Sciatic nerve (tissue), 2 donors: ENCODE measurements around the gene BNIP3. TPM values are rescaled to one million over a fixed set of nuclear protein-coding genes. Genes with fewer than 3 reads are reported as not detected.
"Not testable (repeated sequence)": the region's sequence is repeated elsewhere in the genome, so short reads cannot be mapped to it uniquely, and the experiment has no call there.

Experiments
- ATAC-seq: fragments of 200-7000 bp; cut with Tn5 transposase; one replicate; pipeline ENCODE4 v1.9.1; 2020; ENCODE audit warnings: mild to moderate bottlenecking, moderate library complexity
- DNase-seq: peaks from one replicate; pipeline ENCODE4 v3.0.0-alpha.2; 2020; ENCODE audit warnings: low spot score
- intact Hi-C: fragments of 100-400 bp; cut with DNase I; formaldehyde crosslinking; loops from one replicate; pipeline ENCODE4 v1.14.2; 2022
- total RNA-seq: library from RNA; stranded (reverse); fragmentation: NEBNext Ultra II Directional; extraction: Animal tissue kit (Norgen Biotek cat#: 25700); gene quantifications from one replicate; pipeline ENCODE4 v1.2.1, GENCODE V29; 2021
- donor health status: DM: no; HTN: no; CAD: no.
- donor health status: DM: no; HTN: no; CAD: no.

The BNIP3 gene
- total RNA-seq, 1 donor from 2014 or later, result 37.9 TPM

DNA sequence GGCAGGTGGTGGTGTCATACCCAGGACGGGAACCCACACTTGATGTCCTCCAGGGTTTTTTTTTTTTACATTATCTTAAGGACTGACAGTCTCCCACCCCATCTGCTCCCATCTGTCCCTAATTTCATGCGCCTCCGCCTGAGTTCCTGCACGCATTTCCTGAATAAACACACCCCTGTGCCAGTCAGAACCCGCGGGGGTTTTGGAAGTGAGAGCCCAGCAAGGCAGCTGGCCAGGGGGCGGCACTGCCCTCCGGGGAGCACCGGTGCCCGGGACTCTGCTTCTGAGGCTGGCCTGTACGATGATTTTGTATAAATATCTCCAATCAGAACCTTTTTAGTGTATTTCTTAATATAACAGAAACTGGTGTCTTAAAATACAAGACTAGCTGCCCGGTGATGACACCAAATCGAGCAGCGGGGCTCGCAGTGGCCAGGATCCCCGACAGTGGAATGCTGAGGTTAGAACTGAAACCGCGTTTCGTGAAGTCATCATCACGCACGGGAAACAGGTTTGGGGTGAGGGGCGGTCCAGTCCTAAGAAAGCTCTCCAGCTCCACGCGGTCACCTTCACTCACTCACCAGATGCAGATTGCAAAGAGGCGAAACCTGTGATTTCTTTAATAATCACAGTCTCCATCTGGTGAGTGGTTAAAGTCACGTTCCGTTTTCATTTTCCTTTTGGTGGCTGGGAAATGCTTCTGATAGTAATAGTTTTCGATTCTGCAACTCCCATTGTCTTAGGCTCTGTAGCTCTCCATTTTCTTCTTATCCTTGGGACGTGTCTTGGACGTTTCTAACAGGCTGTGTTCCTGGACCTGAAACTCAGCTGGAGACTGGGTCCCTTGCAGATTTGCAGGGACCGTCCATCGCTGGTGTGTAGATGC, 19.7 kb downstream of the BNIP3 start:
- intact Hi-C loops, result no loop called here
- ATAC-seq (peak; percentile 12), DNase-seq (peak; percentile 53)

- DNase-seq (peak; percentile 53), ATAC-seq (peak; percentile 54)
- intact Hi-C loops, result no loop called here
Observed at GRCh38 chr10:131961047-131961776, 20.5 kb downstream of the BNIP3 start.

- DNase-seq (peak; percentile 46), ATAC-seq (peak; percentile 16)
- intact Hi-C loops, result no loop called here
Observed at GRCh38 chr10:131960631-131961046, 21.1 kb downstream of the BNIP3 start.

DNA sequence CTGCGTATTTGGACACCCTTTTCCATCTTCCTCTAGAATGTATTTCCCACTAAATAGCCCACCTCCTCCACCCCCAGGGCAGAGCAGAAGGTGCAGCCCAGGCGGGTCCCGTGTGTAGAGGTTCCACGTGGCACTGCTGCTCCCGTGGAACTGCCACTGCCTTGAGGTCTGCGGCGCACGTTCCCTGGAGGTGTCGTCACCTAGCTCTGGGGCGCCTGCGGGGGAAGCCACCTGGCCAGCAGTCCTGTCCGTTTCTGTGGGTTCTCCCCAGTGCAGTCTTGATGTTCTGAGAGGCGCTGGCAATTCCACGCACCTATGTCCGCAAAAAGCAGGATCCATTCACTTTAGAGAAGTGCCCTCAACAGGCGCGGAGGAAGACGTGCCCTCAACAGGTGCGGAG, 21.9 kb downstream of the BNIP3 start:
- intact Hi-C loops, result no loop called here
- DNase-seq (no peak), ATAC-seq (no peak)

DNA sequence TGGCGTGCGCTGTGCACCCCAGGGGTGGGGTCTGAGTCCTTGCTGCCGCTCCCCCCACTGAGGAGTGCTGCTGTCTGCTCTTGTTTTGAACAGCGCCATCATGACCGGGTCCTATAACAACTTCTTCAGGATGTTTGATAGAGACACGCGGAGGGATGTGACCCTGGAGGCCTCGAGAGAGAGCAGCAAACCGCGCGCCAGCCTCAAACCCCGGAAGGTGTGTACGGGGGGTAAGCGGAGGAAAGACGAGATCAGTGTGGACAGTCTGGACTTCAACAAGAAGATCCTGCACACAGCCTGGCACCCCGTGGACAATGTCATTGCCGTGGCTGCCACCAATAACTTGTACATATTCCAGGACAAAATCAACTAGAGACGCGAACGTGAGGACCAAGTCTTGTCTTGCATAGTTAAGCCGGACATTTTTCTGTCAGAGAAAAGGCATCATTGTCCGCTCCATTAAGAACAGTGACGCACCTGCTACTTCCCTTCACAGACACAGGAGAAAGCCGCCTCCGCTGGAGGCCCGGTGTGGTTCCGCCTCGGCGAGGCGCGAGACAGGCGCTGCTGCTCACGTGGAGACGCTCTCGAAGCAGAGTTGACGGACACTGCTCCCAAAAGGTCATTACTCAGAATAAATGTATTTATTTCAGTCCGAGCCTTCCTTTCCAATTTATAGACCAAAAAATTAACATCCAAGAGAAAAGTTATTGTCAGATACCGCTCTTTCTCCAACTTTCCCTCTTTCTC, 26.0 kb downstream of the BNIP3 start:
- no peak for ATAC-seq
- intact Hi-C loops, result no loop called here
- no peak for DNase-seq

DNA sequence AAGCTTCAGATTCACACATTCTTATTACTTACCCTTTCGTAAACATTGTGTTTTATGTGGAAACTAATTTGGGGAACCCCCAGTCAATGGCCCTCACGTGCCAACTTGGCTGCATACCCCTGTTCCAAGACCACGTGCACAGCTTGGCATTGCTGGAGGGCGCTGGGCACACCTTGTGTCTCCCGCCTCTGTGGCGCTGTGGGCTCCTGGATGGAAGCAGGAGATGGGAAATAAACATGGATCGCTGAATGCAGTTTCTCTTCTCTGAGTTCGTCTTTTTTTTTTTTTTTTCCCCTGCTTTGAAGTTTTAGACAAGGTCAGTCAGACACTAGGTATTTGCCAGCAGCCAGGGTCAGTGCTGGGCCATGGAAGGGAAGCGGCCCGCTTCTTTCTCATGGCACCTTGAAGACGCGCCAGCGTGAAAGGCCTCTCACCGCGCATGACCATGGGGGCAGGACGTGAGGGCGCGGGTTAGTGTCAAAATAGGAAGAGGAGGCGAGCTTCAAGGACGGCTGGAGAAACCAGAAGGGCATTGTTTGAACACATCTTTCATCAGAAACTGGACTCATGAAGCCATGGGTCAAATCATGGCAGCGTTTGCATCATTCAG, 27.3 kb downstream of the BNIP3 start:
- intact Hi-C loops, result no loop called here
- DNase-seq (no peak), ATAC-seq (no peak)

GRCh38 chr10:131949908-131950307, 31.8 kb downstream of the BNIP3 start:
- ATAC-seq, intact Hi-C loops, DNase-seq: not testable (repeated sequence)

- intact Hi-C loops, result no loop called here
- ATAC-seq, result no peak
Observed at GRCh38 chr10:131949041-131949862, 32.5 kb downstream of the BNIP3 start.

DNA sequence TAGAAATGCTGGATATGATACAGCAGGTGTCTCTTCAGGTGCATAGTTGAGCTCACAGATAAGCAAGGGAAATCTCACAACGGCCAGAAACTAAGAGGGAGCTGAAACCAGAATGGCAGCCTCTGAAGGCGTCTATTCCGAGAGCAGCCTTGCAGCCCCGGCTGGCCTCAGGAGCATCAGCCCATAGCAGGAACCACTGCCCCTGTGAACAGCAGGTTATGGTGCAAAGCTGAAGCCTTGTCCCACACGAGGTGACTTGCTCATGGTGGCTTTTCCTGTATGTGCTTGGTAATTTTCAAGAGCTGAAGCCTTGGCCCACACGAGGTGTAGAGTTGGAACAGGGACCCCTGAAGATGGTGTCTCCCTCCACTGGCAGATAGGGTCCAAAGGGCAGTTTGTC, 33.2 kb downstream of the BNIP3 start:
- DNase-seq (peak; percentile 38), ATAC-seq (no peak)
- intact Hi-C loops, result no loop called here

More at GRCh38 chr10:131949041-131949862, 32.5 kb downstream of the BNIP3 start:
- DNase-seq, result no peak

DNA sequence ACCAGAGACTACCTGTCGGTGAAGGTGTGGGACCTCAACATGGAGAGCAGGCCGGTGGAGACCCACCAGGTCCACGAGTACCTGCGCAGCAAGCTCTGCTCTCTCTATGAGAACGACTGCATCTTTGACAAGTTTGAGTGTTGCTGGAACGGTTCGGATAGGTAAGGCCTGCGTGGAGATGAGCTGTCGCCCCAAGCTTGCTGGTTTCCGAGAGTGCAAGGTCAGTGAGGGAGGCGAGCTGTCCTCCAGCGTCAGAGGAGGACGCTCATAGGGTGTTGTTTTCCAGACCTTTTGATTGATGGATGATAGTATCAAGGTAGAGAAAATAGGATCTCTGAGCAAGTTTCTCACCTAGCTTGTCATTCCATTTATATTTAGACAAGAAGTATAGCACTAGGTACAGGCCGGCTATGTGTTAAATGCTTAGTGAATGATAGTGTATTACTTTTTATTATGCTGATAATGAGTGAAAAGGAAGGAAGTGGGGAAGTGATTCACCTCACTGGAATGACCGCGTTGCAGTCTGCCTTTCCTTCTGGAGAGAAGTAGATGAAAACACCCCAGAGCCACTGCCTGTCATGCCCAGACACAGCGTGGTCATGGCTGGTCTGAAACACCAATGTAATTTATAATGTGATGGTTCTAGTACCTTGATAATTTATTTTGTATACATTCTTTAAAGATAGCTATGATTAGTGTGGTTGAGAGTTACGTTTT, 33.9 kb downstream of the BNIP3 start:
- intact Hi-C loops, result no loop called here
- DNase-seq, result no peak
- no peak for ATAC-seq

DNA sequence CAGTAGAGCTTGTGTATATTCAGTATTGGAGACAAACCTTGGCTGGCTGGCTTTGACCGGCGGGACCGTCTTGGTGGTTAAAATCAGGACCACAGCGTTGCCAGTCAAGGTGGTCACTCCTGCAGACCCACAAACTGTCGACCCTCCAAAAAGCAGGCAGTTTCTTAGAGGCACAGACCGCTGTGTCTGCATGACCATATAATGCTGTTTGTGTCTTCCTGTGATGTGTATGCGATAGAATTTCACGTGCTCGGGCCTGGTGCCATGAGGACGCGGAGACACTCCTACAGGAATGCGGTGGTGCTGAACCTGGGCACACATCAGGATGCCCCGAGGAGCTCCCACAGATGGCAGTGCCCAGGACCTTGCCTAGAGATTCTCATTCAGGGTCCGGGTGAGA, 34.8 kb downstream of the BNIP3 start:
- intact Hi-C loops, result no loop called here
- ATAC-seq (no peak), DNase-seq (peak; percentile 41)

DNA sequence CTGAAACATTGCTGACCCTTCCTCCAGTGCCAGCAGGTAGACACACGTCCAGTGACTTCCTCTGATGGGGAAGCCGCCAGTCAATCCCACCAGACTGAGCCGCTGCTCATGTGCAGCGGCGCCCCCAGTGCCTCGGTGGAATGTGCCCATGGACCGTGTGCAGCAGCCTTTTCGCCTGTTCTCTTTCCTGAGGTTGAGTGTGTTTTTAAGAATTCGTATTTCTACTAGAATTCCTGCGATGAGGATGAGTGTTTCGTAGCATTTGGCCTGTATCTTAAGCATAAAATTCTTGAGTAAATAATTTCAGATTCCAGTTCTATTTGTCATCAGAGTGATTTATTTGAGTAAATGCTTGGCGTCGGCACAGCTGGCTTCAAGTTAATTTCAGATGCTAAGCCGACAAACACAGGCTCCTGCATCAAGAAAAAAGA, 35.4 kb downstream of the BNIP3 start:
- intact Hi-C loops, result no loop called here
- no peak for ATAC-seq
- DNase-seq, result peak; percentile 34

DNA sequence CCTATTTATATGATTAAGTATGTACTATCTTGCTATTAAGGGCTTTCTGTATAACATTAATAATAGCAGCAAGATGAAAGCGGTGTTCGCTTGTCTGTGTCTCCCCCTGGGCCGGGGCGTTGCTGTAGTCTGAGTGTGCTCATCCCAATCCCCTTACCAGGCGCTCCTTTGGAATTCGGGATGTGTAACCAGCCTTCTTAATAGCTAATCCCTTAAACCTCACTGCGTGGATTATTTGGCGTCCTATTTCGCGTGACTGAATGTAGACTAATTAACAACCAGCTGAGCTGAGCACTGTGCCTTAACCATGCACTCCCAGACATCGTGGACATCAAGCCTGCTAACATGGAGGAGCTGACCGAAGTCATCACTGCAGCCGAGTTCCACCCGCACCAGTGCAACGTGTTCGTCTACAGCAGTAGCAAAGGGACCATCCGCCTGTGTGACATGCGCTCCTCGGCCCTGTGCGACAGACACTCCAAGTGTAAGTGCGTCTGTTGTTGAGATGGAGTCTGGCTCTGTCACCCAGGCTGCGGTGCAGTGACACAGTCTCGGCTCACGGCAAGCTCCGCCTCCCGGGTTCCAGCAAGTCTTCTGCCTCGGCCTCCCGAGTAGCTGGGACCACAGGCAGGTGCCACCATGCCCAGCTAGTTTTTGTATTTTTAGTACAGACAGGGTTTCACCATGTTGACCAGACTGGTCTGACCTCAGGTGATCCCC, 36.6 kb downstream of the BNIP3 start:
- ATAC-seq (no peak), DNase-seq (peak; percentile 53)
- intact Hi-C loops, result no loop called here

- peak; percentile 26 for DNase-seq
- ATAC-seq, result no peak
- intact Hi-C loops, result no loop called here
Observed at GRCh38 chr10:131944412-131944811, 37.3 kb downstream of the BNIP3 start.

- intact Hi-C loops, result no loop called here
- ATAC-seq (no peak), DNase-seq (peak; percentile 36)
Observed at GRCh38 chr10:131943021-131943814, 38.5 kb downstream of the BNIP3 start.

DNA sequence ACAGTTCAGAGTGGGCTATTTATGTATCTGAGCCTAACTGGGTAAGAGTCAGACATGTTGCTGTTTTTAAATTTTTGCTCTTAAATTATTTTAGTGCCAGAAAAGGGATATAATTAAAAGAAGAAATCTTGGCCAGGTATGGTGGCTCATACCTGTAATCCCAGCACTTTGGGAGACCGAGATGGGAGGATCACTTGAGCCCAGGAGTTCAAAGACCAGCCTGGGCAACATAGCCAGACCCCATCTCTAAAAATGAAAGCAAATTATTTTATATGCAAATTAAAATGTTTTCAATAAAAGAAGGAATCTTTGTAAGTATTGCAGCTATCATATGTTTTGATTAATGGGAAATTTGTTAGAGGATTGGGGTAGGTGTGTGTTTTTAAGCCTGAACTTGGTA, 39.3 kb downstream of the BNIP3 start:
- intact Hi-C loops, result no loop called here
- ATAC-seq (no peak), DNase-seq (no peak)
